GM19023 (cell line): Measurements from ENCODE around the gene MAPK1IP1L.
"Not testable (repeated sequence)": the region's sequence is repeated elsewhere in the genome, so short reads cannot be mapped to it uniquely, and the experiment has no call there.

Experiments used
- ATAC-seq: cut with Tn5 transposase; IDR thresholded peaks from one replicate; pipeline ENCODE4 v1.9.1; 2021; ENCODE audit warnings: mild to moderate bottlenecking, moderate library complexity; ENCODE audit not compliant: unreplicated experiment

MAPK1IP1L gene

DNA sequence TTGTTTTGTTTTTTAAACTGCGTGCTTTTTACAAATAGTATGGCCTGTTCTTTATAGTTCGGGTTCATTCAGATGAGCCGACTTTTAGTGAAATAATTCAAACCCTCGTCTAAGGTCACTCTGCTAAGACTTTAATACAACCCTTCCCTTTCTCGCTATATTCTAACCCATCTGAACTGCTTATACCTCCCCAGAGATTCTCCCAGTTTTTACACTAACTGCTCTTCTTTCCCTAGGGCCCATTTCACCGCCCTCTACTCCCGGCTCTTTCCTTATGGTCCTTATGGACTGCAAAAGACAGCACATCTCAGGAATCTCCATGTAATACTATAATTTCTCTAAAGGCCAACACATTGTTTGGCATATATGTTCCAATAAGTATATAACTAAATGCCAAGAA lies 2.1 kb downstream of the MAPK1IP1L start:
- no peak for ATAC-seq

DNA sequence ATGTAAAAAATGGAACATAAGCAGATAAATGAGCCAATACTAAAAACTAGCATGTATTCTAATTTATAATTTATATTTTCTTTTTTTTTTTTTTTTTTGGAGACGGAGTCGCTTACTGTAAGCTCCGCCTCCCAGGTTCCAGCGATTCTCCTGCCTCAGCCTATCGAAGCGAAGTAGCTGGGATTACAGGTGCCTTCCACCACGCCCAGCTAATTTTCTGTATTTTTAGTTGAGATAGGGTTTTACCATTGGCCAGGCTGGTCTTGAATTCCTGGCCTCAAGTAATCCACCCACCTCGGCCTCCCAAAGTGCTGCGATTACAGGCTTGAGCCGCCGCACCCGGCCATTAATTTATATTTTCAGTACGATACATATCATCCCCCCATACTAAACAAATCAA lies 2.7 kb downstream of the MAPK1IP1L start:
- no peak for ATAC-seq

DNA sequence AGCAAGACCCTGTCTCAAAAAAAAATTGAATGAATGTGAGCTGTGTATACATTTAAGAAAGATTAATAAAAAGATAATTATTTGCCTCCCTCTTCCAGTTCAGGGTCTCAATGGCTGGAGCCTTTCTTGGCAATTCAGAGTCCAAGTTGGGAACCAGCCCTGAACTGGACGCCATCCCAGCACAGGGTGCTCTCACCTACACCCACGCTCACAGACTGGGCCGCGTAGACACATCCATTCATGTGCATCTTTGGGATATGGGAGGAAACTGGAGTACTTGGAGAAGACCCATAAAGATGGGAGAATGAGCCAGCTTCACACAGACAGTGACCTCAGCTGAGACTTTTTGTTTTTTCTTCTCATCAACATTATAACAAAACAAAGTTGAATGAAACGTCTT lies 6.5 kb downstream of the MAPK1IP1L start:
- ATAC-seq, result no peak

DNA sequence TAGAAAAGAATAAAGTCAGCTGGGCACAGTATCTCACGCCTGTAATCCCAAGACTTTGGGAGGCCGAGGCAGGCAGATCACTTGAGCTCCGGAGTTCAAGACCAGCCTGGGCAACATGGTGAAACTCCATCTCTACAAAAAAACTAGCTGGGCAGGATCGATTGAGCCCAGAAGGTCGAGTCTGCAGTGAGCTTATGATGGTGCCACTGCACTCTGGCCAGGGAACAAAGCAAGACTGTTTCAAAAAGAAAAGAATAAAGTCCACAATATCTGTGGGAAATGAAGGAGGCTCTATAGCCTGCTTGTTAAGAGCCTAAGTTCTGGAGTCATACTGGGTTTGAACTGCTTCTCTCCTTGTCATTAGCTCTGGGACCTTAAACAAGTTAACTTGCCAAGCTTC lies 7.9 kb downstream of the MAPK1IP1L start:
- ATAC-seq, result no peak

DNA sequence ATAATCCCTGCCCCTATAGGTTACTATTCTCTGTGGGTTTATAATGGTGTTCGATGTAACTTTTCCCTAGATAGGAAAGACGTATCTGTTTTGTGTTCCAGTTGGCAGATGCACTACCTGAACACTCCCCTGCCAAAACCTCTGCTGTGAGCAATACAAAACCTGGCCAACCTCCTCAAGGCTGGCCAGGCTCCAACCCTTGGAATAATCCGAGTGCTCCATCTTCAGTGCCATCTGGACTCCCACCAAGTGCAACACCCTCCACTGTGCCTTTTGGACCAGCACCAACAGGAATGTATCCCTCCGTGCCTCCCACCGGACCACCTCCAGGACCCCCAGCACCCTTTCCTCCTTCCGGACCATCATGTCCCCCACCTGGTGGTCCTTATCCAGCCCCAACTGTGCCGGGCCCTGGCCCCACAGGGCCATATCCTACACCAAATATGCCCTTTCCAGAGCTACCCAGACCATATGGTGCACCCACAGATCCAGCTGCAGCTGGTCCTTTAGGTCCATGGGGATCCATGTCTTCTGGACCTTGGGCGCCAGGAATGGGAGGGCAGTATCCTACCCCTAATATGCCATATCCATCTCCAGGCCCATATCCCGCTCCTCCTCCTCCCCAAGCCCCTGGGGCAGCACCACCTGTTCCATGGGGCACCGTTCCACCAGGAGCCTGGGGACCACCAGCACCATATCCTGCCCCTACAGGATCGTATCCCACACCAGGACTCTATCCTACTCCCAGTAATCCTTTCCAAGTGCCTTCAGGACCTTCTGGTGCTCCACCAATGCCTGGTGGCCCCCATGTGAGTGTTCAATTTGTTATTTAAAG lies 11.3 kb downstream of the MAPK1IP1L start:
- no peak for ATAC-seq

DNA sequence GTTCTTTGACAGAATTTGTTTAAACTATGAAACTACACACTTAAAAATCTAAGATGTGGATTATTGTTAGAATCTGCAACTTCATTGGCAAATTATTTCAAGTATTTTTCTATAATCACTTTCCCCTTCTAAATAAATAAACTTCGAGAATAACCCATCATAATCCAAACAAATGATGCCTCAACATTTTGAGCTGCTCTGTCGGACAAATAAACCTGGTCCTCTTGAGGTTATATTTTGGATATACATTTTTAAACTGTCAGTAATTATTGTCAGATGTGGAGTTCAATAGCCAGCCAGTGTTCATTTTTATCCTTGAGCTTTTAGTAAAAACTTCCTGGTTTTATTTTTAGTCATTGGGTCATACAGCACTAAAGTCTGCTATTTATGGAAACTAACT lies 13.4 kb downstream of the MAPK1IP1L start:
- not testable (repeated sequence) for ATAC-seq

DNA sequence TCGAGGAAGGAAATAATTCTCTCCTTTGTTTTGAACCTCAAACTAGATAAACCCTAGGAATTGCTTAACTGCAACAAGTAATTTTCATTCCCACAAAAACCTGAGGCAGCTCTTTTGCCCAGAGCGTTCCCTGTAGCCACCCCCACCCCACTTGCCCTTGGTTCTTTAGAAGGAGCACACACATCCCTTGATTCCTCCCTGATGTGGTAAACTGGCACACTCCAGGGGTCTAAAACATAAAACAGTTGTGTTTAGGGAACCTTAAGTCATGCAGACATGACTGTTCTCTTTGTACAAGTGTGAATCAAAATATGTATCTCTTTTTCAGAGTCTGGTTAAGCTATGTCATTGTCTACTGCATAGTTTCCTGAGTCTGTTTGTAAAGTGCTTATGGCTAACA lies 14.0 kb downstream of the MAPK1IP1L start:
- no peak for ATAC-seq

DNA sequence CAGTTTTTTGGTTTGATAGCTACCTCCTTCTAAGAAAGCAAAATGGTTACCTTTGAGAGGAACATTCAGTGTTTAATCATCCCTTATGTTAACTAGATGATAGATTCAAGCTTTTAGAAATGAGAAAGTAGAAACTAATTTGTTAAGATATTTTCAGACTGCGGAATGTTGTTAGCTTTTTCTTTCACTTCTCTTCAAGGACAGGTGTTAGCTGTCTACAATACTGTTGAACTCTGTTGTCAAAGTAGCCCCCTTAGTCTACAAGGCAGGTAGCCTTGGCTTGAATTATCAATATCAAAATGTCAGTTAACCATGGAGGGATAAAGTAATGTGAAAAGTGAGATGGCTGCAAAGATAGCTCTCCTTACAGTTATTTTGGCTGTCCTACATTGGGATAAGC lies 14.8 kb downstream of the MAPK1IP1L start:
- ATAC-seq, result no peak

DNA sequence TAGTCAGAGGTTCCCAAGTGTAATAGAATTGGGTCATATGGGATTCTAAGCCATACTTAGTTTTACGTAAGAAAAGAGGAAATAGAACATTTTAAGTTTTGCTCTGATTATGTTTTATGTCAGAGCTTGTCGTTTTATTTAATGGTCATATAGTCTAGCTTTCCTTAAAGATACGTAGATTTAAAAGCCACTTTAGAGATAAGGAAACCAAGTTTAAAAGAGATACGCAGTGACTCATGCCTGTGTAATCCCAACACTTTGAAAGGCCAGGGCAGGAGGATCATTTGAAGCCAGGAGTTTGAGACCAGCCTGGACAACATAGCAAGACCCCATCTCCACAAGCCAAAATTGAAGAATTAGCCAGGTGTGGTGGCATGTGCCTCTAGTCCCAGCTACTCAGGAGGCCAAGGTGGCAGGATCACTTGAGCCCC lies 19.5 kb downstream of the MAPK1IP1L start:
- ATAC-seq, result no peak

DNA sequence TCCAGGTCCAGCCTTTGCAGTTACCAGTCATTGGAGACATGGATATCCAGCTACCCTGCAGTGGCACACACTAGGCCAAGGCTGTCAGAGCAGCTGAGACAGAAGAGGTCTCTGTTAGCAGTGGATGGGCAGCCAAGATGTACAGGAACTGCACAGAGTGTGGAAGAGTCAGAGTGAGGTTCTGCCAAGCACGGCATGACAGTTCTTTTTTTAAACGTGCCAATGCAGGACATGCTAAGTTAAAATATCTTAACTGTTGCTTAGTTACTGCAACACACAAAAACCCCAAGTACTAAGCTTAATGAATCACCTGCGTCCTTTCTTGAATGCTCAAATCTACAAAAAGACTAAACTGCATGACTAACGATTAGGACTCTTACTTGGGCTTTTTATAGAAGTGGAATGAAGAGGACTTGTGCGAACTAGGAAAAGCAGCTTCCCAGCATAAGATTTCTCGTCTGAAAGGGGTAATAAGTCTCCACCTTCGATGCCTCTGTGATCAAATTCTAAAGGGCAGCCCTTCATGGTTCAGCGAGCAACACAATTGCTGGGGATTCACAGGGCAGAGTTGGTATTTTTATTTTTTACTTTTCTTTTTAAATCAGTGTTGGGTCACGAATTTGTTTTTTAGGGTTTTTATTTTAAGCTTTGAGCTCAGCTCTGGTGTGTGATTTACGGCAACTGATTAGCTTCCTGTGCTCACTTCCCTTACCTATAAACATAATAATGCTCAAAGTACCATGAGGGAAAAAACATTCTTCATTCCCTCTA lies 20.6 kb downstream of the MAPK1IP1L start:
- ATAC-seq, result peak; percentile 48

DNA sequence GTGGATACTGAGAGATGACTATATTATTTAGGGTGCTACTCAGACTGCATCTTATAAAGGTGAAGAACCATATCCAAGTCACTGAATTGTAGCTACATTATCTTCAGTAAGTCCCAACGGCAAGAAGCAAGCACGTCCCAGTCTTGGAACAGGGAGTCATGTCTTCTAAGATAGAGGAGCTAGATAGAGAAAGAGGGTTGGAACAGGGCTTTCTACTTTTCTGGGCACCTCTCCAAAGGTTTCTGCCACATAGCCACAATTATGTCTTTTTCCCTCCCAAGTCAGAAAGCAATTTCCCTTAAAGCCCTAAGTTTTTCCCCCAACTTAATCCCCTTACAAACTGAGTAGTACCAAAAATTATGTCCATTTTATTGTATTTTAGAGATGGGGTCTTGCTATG lies 22.4 kb downstream of the MAPK1IP1L start:
- no peak for ATAC-seq

DNA sequence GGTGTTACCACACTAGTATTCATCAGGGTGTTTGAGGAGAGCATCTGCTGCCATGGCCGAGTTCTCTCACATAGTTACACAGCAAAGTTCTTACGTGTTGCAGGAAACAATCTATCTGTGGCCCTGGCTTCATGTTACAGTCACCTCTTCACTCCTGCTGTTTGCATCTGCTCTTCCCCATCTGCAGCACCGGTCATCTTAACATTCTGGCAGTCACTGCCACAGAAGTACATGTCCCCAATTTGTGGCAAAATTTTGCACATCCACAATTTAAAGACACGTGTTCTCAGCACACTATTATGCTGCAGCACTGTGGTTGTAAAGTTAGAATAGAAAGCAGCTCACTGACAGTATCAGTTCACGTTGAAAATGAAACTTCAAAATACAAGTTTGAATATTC lies 23.2 kb downstream of the MAPK1IP1L start:
- peak; percentile 42 for ATAC-seq

DNA sequence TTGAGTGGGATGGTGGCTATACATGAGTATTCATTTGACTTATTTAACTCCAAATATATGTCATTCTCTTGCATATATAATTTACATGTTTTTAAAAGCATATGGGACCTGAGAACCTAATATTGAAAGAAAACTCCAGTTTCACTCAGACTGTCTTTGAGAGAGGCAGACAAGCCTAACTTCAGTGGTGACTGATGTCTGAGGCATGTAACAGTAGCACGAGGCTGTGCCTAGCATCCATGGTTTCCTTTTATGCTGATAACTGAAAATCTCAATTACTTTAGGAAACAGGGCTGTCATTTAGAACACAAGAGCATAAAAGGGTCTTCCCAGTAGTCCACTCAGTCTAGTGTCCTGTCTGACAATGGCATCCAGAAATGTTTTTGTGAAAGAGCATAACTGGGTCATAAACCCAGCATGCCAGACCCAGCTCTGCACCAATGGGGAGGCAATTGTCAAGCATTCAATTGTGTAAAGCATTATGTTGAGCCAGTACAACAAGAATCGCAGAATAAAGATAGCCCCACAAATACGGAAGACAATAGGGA lies 24.3 kb downstream of the MAPK1IP1L start:
- no peak for ATAC-seq

DNA sequence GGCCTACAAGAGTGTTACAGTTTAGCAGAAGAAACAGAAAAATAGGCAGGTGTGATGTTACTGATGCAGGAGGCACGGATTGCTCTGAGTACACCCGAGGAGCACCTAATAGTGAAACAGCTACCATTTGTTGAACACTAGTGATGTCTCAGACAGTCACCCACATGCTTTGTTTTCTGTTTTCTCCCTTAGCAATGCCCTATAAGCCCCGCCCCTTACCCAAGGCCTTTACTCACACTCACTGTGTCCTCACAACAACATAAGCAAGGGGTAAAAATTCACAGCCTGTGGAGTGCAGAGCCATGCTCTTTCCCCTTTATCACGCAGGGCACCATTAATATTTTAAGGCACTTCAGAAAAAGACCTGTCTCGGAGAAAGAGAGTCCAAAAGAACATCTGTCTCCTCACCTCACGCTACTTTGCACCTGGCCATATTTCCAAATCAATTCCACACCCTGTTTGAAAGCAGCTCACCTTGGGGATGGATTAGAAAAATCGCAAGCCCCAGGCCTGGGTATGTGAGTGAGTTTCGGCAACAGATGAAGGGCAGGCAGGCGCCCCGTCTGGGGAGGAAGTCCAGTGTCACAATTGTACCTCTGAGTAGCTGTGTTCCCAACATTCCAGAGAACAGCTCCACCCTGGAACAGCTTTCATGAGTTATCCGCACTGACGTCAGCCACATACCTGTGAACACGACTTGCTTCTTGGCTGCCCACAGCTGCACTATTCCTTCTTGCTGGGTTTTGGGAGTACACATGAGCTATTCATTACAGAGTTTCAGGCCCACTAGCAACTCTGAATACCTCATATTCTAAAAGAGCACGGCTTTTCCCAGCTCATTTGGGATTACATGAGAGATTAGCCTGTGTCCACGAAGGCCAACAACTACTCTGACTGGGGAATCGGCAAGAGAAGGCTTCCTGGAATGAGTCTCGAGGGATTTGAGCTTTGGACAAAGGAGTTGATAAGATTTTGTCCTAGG lies 26.0 kb downstream of the MAPK1IP1L start:
- no peak for ATAC-seq

DNA sequence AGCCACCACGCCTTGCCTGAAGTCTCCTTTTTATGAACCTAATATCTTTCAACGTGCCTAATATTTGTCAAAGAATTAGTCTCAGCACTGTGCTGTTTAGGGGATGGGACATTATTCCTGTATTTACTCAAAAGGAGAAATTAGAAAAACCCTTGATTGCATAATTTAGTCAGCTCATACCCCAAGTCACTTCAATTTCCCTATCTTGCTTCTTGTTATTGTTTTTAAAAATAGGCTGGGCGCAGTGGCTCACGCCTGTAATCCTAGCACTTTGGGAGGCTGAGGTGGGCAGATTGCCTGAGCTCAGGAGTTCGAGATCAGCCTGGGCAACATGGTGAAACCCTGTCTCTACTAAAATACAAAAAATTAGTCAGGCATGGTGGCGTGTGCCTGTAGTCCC lies 28.5 kb downstream of the MAPK1IP1L start:
- ATAC-seq, result not testable (repeated sequence)

DNA sequence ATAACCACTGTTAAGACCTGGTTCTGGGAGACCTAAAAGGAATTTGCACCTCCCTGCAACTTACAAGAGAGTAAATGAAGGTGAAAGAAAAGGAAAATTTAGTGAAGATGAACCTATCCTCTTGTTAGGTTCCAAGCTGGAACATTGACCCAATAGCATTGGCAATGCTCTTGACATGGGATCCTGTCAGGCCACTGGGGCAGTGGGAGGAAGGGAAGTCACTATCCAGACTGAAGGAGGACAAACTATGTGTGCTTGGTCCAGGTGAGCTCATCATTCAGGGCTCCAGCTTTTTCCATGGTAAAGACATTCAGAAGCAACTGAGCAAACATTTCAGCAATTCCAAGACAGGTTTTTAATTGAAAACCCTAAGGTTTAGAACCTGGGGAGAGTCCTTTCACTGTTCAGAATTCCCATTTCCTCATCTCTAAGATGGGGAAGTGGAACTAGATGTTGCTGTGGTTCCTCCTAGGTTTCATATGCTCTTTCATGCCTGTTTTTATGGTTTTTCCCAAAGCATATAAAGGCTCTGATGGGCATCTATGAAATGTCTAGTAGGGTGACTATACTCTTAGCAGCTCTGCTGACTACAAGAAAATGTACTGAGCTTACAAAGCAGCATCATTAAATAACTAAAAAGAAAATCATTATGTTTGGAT lies 33.1 kb downstream of the MAPK1IP1L start:
- ATAC-seq, result no peak

DNA sequence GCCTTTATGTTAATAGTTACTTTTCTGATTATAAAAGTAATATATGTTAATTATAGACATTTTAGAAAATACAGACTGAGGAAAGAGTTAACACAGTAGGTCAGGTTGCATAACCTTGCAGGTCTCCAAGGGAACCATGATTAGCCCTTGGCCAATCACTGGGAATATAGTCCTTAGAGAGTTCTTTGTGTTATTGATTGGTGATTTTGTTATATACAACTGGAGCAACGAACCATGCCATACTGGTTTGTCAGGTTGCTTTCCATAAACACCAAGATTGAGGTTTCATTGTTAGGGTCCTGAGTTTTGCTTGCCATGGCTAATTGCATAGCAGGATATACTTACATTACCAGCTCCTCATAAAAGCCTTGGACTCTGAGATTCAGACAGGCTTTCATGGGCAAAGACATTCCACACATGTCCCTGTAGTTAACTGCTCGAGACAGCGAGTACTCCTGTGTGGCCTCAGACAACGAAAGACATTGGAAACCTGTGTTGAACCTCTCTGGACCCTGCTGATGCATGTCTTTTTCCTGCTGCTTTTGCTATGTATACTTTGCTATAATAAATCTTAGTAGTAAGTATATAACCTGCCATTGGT lies 33.7 kb downstream of the MAPK1IP1L start:
- ATAC-seq, result no peak

DNA sequence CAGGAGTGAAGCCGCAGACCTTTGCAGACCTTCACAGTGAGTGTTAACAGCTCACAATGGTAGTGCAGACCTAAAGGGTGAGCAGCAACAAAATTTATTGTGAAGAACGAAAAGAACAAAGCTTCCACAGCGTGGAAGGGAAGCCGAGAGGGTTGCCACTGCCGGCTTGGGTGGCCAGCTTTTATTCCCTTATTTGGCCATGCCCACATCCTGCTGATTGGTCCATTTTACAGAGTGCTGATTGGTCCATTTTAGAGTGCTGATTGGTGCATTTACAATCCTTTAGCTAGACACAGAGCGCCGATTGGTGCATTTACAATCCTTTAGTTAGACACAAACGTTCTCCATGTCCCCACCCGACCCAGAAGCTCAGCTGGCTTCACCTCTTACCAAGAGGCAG lies 35.5 kb downstream of the MAPK1IP1L start:
- ATAC-seq, result no peak

DNA sequence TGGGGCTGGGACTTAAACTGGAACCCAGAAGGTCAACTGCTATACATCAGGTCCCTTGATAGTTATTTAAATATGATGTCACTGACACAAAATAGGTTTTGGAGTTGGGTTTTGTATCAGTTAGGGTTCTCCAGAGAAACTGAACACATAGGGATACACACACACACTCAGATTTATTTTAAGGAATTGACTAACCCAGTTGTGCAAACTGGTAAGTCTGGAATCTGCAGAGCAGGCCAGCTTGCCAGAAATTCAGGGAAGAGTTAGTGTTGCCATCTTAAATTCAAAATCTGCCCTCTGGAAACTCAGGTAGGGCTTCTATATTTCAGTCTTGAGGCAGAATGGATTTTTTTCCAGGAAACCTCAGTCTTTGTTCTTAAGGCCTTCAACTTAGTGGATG lies 36.9 kb downstream of the MAPK1IP1L start:
- ATAC-seq, result no peak

DNA sequence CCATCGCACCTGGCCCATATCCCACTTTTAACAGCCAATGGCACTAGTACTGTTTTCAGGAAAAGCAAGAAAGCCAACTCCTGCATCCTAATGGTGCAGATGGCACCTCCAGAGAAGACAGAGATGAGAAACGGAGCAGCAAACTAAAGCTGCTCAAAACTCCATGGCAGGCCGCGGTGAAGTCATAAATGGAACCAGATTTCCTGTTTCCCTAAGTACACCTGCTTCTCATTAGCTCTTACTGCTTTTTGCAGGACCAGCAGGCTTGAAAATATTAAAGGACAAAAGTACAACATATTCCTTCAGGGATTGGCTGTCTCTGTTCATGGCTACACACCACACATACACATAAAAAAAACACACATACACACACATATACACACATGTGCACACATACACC lies 40.9 kb downstream of the MAPK1IP1L start:
- ATAC-seq, result no peak
